ENCODE data around the gene YIPF1.

The YIPF1 gene

DNA sequence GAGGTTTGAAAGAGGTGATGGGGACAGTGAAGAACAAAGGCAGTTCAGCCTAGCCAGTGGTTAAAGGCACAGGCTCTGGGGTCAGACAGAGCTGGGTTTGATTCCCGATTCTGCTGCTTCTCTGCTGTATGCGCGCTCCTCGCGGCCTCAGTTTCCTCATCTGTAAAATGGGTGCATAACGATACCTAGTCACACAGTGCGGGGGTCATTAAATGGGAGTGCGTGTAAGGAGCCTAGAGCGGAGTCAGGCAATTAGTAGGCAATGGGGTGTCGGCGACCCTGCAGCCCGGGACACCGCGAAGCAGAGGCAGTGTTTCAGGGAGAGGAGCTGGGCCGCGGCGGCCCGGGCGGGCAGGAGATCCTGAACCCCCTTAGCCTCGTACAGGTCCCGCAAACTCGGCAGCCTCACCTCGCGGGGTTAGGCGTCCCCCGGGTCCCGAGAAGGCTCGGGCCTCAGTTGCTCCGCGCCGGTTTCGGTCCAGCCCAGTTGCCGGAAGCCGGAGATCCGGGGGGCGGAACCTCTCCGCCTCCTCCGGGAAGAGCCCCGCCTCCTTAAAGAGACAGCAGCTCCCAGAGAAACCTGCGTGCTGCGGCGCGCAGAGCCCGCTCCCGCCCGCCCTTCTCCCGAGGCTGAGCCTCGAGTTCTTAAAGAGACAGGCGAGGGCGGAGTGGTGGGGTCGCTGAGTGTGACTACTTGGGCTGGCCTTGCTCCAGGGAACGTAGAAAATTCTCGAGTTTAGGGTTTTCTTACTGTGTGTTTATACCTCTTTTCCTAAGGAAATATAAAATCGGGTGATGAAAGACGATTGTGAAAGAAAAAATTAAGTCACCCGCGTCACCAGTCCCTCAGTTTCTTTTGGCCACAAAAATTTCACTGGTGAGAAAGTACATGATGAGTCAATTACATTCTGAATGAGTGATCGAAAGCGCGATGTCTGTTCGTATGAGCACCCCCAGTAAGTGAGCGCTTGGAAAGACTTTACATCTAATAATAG lies at the start of gene YIPF1:
TSS of gene YIPF1 (minus strand) at position 494 of the 995 bp plus-strand sequence. CDS start 860 bp downstream, outside the sequence.
- peak; percentile 89 for DNase-seq (ENCODE audit: low spot score)

DNA sequence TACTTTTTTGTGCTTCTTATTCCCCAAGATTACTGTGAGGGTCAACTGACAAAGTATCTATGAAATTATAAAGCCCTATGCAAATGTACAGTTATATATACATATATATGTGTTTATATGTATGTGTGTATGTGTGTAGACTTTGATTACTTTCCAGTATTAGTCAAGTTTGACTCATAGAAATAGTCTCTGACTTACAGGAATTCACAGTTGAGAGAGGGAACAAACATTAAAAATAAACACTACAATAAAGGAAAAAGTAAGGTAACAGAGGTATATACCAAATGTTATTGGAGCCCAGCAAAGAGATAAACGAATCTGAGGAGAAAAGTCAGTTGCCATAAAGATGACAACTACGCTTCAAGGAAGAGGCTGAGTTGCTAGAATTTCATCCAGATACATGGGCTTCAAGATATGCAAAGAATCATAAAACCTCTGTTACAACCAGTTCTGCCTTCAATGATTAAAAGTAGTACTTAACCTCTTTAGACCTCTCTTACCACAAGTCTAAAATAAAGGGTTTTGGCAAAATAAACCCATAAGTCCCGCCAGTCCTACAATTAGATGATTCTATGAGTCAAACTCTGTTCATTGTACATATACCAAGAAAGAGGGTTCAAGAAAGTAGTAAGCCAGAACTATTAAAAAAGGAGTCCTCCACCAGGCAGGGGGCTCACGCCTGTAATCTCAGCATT lies 48.7 kb upstream of the YIPF1 start:
- DNase-seq (ENCODE audit: low spot score), result no peak

DNA sequence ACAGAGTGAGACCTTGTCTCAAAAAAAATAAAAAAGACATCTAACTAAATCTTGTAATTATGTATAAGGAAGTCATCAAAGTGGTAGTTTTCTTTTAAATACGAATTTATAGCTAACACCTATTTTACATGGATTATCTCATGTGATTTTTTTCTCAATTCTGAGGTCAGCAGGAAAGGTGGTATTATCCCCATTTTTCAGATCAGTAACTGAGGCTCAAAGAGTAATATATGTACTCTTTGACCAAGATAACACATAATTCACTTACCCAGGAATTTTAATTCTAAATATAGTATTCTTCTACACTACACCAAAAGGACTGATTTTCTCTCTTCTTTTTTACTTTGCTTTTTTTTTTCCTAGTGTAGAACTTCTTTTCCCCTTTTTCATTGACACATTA lies 46.8 kb upstream of the YIPF1 start:
- no peak for DNase-seq (ENCODE audit: low spot score)

DNA sequence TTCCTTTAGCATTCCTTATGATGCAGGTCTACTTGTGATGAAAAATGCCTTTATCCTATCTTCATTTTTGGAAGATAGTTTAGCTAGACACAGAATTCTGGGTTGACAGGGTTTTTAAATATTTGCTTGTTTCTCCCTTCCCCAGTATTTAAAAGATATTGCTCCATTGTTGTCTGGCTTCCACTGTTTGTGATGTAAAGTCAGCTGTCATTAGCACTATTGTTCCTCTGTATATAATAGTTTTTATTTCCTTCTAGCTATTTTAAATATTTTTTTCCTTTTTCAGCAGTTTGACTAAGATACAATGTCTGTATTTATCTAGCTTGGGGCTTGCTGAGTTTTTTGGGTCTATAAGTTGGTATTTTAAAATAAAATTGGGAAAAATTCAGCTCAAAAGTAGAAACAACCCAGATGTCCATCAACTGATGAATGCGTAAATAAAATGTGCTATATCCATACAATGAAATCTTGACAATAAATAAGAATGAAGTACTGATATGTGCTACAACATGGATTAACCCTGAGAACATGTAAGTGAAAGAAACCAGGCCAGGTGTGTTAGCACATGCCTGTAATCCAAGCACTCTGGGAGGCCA lies 44.7 kb upstream of the YIPF1 start:
- no peak for DNase-seq (ENCODE audit: low spot score)

DNA sequence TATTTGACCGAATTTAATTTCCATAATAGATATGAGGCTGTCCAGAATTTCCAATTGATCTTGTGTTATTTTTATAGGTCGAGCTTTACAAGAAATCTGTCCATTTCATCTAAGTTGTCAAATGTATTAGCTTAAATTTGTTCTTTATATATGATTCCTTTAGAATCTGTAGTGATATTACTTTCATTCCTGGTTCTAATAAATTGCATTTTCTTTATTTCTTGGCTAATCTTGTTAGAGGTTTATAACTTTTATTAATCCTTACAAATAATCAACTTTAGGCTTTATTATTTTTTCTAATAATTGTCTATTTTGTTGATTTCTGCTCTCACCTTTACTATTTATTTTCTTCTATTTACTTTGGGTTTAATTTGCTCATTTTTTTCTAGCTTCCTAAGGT lies 41.9 kb upstream of the YIPF1 start:
- no peak for DNase-seq (ENCODE audit: low spot score)

DNA sequence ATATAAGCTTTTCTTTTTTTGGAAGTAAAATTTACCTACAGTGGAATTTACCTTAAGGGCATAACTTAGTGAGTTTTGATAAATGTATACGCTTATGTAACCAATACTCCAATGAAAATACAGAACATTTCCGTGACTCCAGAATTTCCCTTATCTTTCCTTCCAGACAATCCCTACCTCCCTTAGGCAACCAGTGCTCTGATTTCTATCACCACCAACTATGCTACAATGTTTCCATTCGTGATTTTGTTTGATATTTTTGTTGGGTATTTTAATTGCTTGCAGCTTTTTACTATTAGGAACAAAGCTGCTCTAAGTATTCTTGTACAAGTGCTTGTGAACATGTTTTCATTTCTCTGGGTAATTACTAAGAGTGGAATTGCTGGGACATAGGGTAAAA lies 41.3 kb upstream of the YIPF1 start:
- no peak for DNase-seq (ENCODE audit: low spot score)

DNA sequence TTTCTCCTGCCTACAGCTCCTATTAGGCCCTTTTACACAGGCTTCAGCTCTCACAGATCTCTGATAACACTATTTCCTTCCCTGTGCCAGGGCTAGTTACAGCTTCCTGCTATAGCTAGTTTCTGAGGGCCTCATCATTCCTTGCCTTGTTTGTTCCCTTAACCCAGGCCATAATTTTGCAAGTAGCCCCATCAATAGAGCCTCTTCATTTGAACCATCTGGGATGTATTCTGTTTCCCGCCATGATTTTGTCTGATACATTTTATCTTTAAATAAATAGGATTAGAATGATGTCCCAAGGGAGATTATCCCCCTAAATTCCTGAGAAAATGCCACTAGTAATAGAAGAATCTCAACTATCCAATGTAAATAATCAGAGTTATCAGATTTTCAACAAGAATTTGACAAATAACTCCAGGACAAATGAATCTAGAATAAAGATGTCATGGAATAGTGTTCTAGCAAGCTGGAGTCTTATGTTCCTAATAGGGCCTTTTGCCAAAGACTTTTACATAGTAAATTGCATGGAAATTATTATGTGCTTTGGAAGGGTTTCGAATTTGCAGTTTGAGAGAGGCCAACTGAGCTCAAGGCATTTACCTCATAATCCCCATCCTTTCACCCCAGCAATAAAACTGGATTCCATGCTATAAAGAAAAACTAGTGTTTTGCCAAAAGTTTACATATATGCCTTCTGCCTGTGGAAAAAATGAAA lies 39.8 kb upstream of the YIPF1 start:
- no peak for DNase-seq (ENCODE audit: low spot score)

DNA sequence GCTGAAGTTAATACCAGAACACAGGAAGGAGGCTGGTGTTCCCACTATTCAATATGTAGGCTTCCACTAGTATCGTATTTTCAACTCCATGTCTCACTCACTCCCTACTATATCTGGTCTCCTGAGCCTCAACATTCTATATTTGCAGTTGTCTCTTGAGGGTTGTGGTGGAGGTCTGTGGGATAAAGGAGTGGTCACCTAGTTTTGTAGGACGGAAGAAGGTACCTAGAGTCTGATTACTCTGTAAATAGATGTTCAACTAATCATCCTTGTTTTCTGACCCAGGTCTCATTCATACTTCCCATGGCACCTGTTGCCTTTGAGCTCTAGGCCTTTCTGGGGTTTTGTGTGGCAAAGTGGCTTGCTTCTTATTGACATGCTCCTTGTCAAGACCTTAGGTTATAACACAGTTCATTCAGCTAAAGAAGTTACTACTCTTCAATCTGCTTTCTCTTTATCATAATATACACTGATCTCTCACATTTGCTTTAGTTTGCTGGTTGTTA lies 37.8 kb upstream of the YIPF1 start:
- no peak for DNase-seq (ENCODE audit: low spot score)

DNA sequence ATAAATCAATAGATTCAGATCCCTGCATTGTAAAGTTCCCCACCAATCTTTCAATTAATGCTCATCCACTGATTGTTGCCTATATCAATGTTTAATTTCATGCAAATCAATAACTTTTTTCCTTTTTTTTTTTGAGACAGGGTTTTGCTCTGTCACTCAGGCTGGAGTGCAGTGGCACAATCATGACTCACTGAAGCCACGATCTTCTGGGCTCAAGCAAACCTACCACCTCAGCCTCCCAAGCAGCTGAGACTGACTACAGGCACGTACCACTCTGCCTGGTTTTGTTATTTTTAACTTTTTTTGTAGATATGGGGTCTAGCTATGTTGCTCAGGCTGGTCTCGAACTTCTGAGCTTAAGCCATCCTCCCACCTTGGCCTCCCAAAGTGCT lies 30.1 kb upstream of the YIPF1 start:
- no peak for DNase-seq (ENCODE audit: low spot score)

DNA sequence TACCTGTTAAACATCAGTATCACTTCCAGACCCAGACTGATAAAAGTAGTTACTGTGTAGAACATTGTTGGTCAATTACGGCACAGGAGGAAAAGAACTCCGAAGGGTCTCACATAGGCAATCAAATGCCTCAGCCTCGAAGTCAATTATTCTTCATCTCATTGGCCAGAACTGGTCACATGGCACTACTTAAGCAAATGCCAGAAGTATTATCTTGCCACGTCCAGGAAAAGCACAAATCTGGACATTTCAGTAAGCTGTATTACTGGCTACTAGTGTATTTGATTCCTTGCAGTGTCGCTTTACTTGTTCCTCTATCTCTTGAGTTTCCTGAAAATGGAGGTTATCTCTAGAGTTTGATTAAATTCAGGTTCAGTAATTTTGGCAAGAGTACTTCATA lies 28.7 kb upstream of the YIPF1 start:
- DNase-seq (ENCODE audit: low spot score), result no peak

DNA sequence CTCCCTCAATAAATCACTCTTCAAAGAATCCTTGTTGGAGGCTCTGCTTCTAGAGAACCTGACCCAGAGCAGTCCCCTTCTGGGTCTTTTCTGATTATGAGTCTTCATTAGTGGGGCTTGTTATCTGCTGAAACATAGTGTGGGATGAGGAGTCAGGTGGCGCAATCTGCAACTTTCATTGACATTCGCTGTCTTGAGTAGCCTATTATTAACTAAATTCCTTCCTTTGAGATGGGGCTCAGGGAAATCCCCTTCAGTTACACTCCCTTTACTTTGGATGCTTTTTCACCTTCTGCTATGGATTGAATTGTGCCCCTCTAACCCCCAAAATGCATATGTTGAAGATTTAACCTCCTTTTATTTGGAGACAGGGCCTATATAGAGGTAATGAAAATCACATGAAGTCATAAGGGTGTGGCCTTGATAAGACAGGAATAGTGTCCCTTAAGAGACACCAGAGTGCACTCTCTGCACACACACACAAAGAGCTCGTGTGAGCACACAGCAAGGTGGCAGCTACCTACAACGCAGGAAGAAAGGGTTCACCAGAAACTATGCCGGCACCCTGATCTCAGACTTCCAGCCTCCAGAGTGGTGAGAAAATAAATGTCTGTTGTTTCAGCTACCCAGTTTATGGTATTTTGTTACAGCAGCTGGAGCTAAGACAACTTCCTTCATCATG lies 23.9 kb upstream of the YIPF1 start:
- DNase-seq (ENCODE audit: low spot score), result no peak

DNA sequence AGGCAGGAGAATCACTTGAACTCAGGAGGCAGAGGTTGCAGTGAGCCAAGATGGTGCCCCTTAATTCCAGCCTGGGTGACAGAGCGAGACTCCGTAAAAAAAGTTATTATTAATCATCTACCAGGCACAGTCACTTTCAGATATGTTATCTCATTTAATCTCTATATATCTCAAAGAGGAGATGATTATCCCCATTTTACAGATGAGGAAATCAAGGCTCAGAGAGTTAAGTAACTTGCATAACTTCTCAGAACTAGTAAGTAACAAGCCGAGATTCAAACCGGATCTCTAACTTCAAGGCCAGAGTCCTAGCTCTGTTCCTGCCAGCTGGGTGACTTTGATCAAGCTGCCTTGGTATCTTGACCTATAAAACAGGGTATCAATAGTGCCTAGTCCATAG lies 21.8 kb upstream of the YIPF1 start:
- no peak for DNase-seq (ENCODE audit: low spot score)

DNA sequence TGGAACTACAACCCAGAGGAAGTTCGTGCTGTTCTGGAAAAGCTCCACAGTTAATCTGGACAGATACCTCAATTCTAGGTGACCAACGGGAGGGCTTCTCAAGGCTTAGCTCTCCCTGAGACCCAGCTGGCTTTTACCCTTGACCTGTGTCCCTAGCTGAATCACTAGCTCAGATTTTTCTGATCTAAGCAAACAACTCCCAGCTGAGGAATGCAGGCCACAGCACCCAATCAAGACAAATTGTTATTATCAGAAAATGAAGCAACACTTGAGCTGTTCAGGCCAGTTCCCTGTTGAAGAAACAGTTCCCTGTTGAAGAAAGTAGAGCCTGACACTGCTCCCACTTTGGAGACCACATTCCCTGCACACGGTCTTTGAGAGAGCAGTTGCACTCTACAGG lies 20.3 kb upstream of the YIPF1 start:
- no peak for DNase-seq (ENCODE audit: low spot score)

DNA sequence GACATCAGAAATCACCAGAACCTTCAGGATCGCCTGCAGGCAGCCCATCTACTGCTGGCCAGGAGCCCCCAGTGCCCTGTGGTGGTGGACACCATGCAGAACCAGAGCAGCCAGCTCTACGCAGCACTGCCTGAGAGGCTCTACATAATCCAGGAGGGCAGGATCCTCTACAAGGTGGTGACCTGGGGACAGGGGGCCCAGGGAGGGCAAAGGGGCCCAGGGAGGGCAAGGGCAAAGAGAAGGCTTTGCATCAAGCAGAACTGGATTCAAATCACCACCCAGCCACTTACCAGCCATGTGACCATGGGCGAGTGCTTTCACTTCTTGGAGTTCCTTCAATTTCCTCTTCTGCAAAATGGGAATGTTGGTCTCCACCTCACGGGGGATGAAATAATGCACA lies 16.5 kb upstream of the YIPF1 start:
- DNase-seq (ENCODE audit: low spot score), result no peak

DNA sequence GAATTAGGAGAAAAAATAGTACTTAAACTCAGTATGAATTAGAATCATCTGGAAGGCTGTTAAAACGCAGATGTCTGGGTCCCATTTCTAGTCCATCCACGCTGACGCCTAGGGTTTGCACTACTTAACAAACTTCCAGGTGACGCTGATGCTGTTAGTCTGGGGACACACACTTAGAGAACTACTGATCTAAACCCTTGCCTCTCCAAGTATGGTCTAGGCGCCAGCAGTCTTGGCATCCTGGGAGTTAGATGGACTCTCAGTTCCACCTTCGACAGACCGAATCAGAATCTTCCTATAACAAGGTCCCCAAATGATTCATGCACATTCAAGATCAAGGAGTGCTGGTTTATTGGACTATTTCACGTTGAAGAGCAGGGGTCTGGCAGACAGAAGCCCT lies 15.9 kb upstream of the YIPF1 start:
- no peak for DNase-seq (ENCODE audit: low spot score)

DNA sequence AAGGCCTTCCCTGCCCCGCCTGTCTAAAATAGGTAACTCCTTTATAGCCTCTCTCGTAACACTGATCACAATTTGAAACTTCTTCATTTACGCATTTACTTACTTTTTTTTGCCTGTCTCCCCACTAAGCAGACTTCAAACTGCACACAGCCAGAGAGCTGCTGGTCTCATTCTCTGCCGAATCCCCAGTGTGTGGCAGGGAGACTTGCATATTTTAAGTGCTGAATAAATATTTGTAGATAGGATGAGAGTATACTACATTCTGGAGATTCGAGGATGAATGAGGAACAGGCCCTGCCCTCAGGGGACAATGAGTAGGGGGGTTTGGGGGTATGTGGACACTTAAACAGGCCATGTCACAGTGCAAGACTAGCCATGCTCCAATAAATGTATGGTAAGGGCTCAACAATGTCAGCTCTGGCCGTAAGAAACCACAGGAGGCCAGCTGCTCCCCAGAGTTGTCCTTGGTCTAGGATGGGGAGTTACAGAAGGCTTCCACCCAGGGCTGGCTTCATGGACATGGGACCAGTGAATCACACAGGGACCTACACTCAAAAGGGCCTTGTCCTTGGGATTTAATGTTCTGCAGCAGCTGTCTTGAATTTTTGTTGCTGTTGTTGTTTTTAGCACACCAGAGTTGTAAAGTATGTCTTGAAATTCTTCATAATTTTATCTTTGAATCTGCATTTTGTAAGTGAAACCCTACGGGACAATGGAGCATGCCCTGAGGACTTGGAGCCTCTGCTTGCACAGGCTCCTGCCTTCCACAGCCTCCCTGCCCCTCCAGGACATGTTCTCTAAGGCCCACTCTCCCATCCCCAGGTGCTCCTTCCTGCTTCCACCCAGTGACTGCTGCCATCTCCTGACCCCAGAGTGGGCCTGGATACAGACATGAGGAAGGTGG lies 12.9 kb upstream of the YIPF1 start:
- DNase-seq (ENCODE audit: low spot score), result no peak

DNA sequence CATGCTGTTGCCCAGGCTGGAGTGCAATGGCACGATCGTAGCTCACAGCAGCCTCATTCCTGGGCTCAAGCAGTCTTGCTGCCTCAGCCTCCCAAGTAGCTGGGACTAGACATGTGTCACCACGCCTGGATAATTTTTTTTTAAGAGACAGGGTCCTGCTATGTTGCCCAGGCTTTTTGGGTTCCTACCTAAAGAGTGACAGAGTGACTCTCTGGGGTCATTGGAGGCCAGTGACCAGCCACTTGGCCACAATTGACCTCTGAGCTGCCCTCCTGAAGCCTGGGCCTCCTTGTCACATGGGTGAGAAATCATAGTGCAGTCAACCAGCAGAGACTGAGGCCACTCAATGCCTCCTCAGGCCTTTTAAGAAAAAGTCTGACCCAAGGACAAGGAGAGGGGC lies 10.1 kb upstream of the YIPF1 start:
- no peak for DNase-seq (ENCODE audit: low spot score)

DNA sequence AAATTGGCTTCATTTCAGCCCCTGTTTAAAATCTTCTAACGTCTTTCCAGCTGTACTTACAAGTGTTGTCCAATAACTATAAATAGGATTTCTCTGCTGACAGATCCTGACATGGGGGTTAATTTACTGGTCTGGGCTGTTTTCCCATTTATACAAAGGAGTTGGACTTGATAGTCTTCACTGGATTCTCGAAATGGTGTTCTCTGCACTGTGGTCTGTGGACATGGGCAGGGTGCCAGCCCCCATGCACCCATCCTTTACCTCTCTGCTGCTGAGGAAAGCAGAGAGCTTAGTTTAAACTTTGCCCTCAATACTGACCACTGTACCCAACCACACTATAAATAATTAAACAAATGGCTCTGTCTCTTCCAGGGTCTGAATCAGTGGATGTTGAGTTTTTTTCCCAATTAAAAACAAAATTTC lies 9.6 kb upstream of the YIPF1 start:
- DNase-seq (ENCODE audit: low spot score), result no peak

DNA sequence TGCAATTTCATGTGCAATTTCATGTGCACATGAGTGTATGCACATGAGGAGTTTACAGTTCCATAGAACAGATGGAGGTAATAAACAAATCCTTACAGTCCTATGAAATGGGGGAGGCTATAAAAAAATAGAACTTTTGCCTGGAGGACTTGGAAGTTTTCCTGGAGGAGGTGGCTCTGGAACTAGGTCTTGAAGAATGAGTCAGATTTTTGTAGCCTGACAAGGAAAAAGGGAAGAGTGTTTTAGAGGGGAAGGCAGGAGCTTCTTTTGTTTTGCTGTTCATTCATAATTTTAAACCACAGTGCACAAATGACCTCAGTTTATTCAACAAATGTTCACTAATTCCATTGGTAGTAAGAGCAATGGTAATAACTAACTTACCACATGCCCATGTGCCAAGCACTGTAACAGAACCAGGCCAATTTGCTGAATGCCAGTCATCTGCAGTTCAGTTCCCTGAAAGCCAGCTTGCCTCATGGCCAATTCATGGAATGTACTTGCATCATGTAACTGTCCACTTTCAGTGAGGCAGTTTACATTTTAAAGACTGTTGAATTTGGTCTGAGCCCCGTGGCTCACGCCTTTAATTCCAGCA lies 7.1 kb upstream of the YIPF1 start:
- DNase-seq (ENCODE audit: low spot score), result peak; percentile 61

DNA sequence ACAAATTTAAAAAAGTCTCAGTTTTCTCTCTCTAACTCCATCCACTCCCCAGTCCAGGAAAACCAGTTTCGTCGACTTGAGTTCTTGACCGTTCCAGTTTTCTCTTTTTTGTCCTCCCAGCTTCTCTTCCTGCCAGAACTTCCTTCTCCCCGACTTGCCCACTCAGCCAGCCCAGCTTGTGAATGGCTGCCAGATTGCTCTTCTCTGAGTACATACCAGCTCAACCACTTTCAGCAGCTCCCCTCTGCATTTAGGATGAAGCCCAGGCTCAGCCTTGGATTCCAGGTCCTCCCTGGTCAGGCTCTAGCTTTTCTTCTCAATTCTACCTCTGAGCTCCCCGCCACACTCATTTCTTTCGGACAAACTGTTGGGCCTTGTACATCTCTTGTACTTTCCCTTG lies 5.8 kb upstream of the YIPF1 start:
- no peak for DNase-seq (ENCODE audit: low spot score)

Measured in hepatic stellate cell (primary cell).